ENCODE measurements around the gene SLC2A4RG.

DNA sequence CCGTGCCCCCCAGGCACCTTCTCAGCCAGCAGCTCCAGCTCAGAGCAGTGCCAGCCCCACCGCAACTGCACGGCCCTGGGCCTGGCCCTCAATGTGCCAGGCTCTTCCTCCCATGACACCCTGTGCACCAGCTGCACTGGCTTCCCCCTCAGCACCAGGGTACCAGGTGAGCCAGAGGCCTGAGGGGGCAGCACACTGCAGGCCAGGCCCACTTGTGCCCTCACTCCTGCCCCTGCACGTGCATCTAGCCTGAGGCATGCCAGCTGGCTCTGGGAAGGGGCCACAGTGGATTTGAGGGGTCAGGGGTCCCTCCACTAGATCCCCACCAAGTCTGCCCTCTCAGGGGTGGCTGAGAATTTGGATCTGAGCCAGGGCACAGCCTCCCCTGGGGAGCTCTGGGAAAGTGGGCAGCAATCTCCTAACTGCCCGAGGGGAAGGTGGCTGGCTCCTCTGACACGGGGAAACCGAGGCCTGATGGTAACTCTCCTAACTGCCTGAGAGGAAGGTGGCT is 42.2 kb upstream of the SLC2A4RG start:
- TF ChIP-seq POLR2A (IDR thresholded peaks at IDR 0.05) (no peak), POLR2AphosphoS5 (IDR thresholded peaks at IDR 0.05) (no peak)
- TF ChIP-seq, protein P1, sequence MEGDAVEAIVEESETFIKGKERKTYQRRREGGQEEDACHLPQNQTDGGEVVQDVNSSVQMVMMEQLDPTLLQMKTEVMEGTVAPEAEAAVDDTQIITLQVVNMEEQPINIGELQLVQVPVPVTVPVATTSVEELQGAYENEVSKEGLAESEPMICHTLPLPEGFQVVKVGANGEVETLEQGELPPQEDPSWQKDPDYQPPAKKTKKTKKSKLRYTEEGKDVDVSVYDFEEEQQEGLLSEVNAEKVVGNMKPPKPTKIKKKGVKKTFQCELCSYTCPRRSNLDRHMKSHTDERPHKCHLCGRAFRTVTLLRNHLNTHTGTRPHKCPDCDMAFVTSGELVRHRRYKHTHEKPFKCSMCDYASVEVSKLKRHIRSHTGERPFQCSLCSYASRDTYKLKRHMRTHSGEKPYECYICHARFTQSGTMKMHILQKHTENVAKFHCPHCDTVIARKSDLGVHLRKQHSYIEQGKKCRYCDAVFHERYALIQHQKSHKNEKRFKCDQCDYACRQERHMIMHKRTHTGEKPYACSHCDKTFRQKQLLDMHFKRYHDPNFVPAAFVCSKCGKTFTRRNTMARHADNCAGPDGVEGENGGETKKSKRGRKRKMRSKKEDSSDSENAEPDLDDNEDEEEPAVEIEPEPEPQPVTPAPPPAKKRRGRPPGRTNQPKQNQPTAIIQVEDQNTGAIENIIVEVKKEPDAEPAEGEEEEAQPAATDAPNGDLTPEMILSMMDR (IDR thresholded peaks at IDR 0.05): no peak
